ENCODE results near the gene THSD4.

The THSD4 gene

GRCh38 chr15:71489570-71489969 is 374.3 kb downstream of the THSD4 start:
- Histone ChIP-seq H3K4me1 (ENCODE audit: insufficient read depth, low read length, poor library complexity, severe bottlenecking) (no peaks in the 10 kb centered on the region), H3K4me3 (ENCODE audit: low read length, poor library complexity, severe bottlenecking) (no peak overlapping the region), H3F3A (ENCODE audit: low read depth) (no peaks in the 10 kb centered on the region), H3K27me3 (ENCODE audit: insufficient read depth, low read length, poor library complexity, severe bottlenecking) (no peaks in the 10 kb centered on the region), H3K9me3 (ENCODE audit: insufficient read depth, low read depth, low read length) (no peaks in the 10 kb centered on the region; the same call in 1 of the 2 replicates), H3K79me2 (ENCODE audit: insufficient read depth, low read length) (no peaks in the 10 kb centered on the region), H3K9me2 (replicated peaks; ENCODE audit: low read depth, low read length) (no peaks in the 10 kb centered on the region), H2AFZ (ENCODE audit: low read length) (no peak overlapping the region), H3K4me2 (ENCODE audit: low read depth, low read length, poor library complexity, severe bottlenecking) (no peak overlapping the region), H3K9ac (ENCODE audit: low read depth, low read length, poor library complexity, severe bottlenecking) (no peak overlapping the region), H4K20me1 (ENCODE audit: insufficient read depth, low read length, poor library complexity, severe bottlenecking) (no peaks in the 10 kb centered on the region), H3K36me3 (ENCODE audit: insufficient read depth, low read length) (no peaks in the 10 kb centered on the region)
- TF ChIP-seq CTCF (conservative IDR thresholded peaks at IDR 0.05; ENCODE audit: low read length) (no peak), EZH2phosphoT487 (IDR thresholded peaks at IDR 0.05; ENCODE audit: borderline replicate concordance) (no peak)

- H3K4me1 ChIP-seq (ENCODE audit: insufficient read depth, low read length, poor library complexity, severe bottlenecking), result no peaks in the 10 kb centered on the region
- no peaks in the 10 kb centered on the region for H4K20me1 ChIP-seq (ENCODE audit: insufficient read depth, low read length, poor library complexity, severe bottlenecking)
- no peak for TF ChIP-seq EZH2phosphoT487 (IDR thresholded peaks at IDR 0.05; ENCODE audit: borderline replicate concordance)
- TF ChIP-seq CTCF (conservative IDR thresholded peaks at IDR 0.05; ENCODE audit: low read length), result no peak
- no peaks in the 10 kb centered on the region for H3F3A ChIP-seq (ENCODE audit: low read depth)
- no peaks in the 10 kb centered on the region for H3K79me2 ChIP-seq (ENCODE audit: insufficient read depth, low read length)
- no peaks in the 10 kb centered on the region for H3K9me2 ChIP-seq (replicated peaks; ENCODE audit: low read depth, low read length)
- no peak overlapping the region for H2AFZ ChIP-seq (ENCODE audit: low read length)
- H3K36me3 ChIP-seq (ENCODE audit: insufficient read depth, low read length), result no peaks in the 10 kb centered on the region
- no peaks in the 10 kb centered on the region for H3K9me3 ChIP-seq (ENCODE audit: insufficient read depth, low read depth, low read length)
- H3K9ac ChIP-seq (ENCODE audit: low read depth, low read length, poor library complexity, severe bottlenecking), result no peak overlapping the region
- H3K4me2 ChIP-seq (ENCODE audit: low read depth, low read length, poor library complexity, severe bottlenecking), result no peak overlapping the region
- no peaks in the 10 kb centered on the region for H3K27me3 ChIP-seq (ENCODE audit: insufficient read depth, low read length, poor library complexity, severe bottlenecking)
- no peak overlapping the region for H3K4me3 ChIP-seq (ENCODE audit: low read length, poor library complexity, severe bottlenecking)
These were observed 378.3 kb downstream of the THSD4 start for GRCh38 chr15:71493526-71493925.

- Histone ChIP-seq H3K4me1 (ENCODE audit: insufficient read depth, low read length, poor library complexity, severe bottlenecking) (no peaks in the 10 kb centered on the region), H3K9ac (ENCODE audit: low read depth, low read length, poor library complexity, severe bottlenecking) (no peak overlapping the region), H3F3A (ENCODE audit: low read depth) (no peaks in the 10 kb centered on the region), H3K4me2 (ENCODE audit: low read depth, low read length, poor library complexity, severe bottlenecking) (no peak overlapping the region), H3K36me3 (ENCODE audit: insufficient read depth, low read length) (no peaks in the 10 kb centered on the region), H3K9me2 (replicated peaks; ENCODE audit: low read depth, low read length) (no peaks in the 10 kb centered on the region), H3K27me3 (ENCODE audit: insufficient read depth, low read length, poor library complexity, severe bottlenecking) (no peaks in the 10 kb centered on the region), H2AFZ (ENCODE audit: low read length) (no peak overlapping the region), H3K79me2 (ENCODE audit: insufficient read depth, low read length) (no peaks in the 10 kb centered on the region), H3K4me3 (ENCODE audit: low read length, poor library complexity, severe bottlenecking) (no peak overlapping the region), H4K20me1 (ENCODE audit: insufficient read depth, low read length, poor library complexity, severe bottlenecking) (no peaks in the 10 kb centered on the region), H3K9me3 (ENCODE audit: insufficient read depth, low read depth, low read length) (no peaks in the 10 kb centered on the region)
- no peak for TF ChIP-seq EZH2phosphoT487 (IDR thresholded peaks at IDR 0.05; ENCODE audit: borderline replicate concordance)
- TF ChIP-seq CTCF (conservative IDR thresholded peaks at IDR 0.05; ENCODE audit: low read length), result no peak
These were observed 379.5 kb downstream of the THSD4 start for GRCh38 chr15:71494563-71495397.

Data from Loucy (cell line).